GM20431 (cell line): ENCODE measurements around the gene LRCH2.
"Not testable (repeated sequence)": the region's sequence is repeated elsewhere in the genome, so short reads cannot be mapped to it uniquely, and the experiment has no call there.

Experiments
- in situ Hi-C: fragments of 300-500 bp; cut with MseI, MboI; formaldehyde crosslinking; loops from one replicate; pipeline ENCODE4 v1.15.0; 2020; ENCODE audit warnings: low sequenced_read_pairs; ENCODE audit not compliant: unreplicated experiment

The LRCH2 gene

DNA sequence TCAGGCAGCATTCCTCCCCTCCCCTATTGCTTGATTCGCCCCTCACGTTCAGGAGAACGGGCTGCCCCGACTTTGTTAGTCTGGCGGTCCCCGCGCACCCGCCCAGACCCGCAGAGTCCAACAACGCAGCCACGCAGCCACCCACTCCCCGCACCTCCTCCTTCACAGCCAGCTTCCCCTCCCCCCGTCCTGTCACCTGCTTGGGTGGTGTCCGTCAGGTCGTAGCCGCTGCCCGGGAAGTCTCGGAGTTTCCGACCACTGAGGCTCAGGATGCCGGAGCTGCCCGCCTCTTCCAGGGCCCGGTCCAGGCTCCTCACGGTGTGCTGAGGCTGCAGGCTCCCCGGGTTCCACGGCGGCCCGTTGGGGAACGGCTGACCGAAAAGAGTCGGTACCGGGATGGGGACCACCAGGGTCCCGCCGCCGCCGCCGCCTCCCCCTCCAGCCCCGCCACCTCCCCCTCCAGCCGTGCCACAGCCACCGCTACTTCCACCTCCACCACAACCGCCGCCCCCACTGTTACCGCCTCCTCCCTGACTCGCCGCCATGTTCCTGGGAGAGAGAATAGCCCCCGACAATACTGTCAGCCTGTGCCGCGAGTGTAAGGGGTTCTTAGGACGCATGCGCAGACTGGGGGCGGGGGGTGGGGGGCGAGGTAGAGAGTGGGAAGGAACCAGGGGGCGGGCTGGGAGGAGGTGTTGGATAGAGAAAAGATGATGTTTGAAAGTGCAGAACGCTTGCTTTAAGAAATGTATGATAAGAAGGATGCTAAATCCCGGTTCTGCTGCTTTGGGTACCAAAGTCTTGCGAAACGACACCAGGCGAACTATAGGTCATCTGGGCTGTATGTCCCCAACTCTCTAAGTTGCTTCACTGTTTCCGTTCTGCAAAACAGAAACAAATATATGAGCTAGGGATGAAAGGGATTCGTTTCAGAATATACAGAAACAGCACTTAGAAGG, at the start of gene LRCH2:
Gene LRCH2 (minus strand): TSS at position 600 of the 959 bp plus-strand sequence. CDS start 55 bp downstream, at position 545.
- in situ Hi-C loops, result no loop called here

GRCh38 chrX:115269051-115269683, 35.3 kb upstream of the LRCH2 start:
- in situ Hi-C loops, result no loop called here

- in situ Hi-C loops, result no loop called here
Measured at GRCh38 chrX:115268421-115268820, 34.5 kb upstream of the LRCH2 start.

DNA sequence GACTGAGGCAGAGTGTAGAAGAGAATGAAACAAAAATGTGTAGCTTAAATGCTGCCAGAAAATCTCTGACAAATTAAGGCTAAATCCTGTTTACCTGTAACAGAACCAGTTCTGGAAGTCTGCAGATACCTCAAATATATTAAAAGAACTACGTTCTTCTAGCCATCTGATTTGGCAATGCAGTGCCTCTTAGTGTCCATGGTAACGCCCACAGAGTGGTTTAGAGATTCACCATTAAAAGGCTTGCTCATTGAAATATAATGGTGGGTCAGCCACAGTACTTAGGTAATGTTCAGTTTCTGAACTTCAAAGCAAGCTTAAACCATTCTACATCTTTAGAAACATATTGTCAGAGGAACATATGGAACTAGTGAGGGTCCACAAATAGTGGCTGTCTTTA, 32.4 kb upstream of the LRCH2 start:
- in situ Hi-C loops, result no loop called here

DNA sequence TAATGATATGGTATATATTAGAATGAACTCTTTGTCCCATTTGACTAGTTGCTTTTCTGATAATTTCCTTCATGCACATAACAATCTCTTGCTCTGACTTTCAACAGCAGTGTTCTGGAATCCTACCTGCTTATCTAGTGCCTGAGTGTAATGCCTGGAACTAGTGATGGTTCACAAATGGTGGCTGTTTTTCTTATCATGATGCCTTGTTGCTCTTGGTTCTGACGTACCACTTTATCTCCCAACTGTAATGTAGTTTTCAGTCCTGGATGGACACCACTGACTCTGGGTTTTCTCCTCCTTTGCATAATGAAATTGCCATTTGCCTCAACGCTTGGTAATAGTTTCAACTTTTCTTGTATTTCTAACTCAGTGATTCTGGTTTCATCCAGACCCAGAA, 30.1 kb upstream of the LRCH2 start:
- in situ Hi-C loops, result no loop called here

DNA sequence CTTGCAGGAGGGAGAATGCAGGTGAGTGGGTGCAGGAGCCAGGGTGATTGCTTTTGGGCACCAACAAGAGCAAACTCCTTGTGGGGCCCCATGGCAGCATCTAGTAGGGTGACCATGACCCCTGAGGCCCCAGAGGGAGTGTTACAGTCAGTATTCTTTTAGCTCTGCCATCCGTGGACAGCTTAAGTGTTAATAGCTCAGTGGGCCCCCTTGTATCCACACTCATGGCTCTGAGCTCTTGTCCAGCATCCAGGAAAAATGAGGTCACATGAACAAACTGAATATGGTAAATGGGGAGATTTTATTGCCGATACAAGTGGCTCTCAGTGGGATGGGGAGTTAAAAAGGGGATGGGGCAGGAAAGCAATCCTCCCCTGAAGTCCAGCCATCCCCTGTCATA, 27.3 kb upstream of the LRCH2 start:
- in situ Hi-C loops, result no loop called here

GRCh38 chrX:115260330-115260729, 26.4 kb upstream of the LRCH2 start:
- in situ Hi-C loops, result no loop called here

DNA sequence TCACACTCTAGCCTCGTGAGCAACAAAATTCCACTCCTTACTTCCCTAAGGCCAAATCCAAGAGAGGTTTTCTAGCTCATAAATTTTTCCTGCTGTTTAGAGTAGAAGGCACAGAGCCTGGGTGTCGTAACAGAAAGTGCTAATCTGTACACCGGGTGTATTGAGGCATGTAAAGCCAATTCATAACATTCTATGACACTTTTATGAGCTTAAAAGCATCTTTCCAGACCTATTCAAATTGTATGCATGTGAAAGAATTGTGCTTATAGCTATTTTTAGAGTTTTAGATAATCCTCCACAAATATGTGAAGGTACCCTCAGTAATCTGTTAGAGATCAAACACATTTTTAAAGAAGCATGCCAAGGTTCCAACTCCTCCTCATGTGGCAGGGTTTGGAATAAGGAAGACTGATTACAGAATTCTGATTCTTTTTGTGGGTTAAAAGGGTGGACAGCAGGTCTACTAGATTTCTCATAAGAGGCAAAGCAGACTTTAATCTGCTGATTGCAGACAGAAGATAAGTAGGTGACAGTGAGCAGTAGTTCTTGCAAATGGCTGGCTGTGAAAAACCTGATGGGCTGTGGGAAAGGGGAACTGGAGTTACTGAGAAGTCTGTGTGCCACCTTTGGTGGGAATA, 25.5 kb upstream of the LRCH2 start:
- in situ Hi-C loops, result no loop called here

GRCh38 chrX:115257711-115258110, 23.8 kb upstream of the LRCH2 start:
- in situ Hi-C loops, result no loop called here

GRCh38 chrX:115255003-115255402, 21.1 kb upstream of the LRCH2 start:
- in situ Hi-C loops, result no loop called here

GRCh38 chrX:115251458-115252233, 17.8 kb upstream of the LRCH2 start:
- in situ Hi-C loops, result no loop called here

DNA sequence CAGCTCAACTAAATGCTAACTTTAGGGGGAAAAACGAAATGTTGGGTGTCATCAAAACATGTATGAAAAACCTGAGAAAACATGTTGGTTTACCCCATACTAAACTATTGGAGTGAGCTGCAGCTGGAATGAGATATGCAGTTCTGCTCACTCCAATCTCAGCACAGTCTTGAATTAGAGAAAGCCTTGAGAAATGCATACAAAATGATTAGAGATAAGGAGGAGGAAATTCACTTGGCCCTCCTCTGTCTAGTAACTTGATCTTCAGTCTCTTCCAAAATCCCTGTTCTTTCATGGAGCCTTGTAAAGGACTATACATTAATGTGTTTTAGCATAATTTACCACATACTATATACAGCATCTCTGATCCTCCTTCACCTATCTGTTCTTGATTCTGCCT, 3.2 kb upstream of the LRCH2 start:
- in situ Hi-C loops, result no loop called here

DNA sequence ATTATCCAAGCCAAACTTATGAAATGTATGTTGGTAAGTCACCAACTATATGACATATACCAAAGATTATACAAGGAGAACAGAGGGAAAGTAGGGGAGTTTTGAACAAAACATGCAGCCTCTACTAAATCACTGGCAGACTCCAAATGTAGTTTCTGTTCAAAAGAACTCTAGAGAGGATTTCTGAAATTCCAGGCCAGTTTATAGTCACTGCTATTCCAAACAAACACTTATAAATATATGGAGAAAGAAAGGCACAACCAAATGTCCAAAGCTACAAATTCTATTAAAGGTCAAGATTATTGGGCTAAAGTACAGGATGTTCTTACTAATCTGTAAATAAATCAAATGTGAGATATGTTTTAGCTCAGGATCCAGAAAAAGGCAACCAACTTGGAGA, 2.7 kb upstream of the LRCH2 start:
- in situ Hi-C loops, result no loop called here

- in situ Hi-C loops, result no loop called here
Measured at GRCh38 chrX:115234461-115234860, 565 bp upstream of the LRCH2 start.

DNA sequence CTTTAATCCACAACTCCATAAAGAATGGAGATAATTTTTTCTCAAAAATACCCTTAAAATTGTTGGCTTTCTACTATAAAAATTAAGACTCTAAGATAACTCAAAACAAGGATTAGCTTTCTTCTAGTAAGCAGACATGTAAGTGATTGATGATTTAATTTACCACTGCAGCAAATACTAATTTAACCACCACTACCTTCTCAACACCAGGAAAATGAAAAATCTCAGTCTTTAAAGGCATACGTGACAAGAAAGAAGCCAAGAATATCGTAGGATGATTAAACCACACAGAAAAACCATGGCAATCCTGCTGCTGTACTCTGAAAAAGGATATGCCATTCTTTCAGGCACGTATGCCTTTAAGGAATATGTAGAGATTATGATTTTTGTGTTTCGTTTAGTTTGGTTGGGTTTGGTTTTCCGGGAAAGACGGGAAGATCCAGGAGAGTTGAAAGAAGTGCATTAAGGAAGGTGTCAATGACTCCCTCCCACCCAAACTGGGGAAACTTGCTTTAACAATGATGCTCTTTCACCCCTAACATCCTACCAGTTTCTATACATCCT, 881 bp downstream of the LRCH2 start:
- in situ Hi-C loops, result no loop called here

DNA sequence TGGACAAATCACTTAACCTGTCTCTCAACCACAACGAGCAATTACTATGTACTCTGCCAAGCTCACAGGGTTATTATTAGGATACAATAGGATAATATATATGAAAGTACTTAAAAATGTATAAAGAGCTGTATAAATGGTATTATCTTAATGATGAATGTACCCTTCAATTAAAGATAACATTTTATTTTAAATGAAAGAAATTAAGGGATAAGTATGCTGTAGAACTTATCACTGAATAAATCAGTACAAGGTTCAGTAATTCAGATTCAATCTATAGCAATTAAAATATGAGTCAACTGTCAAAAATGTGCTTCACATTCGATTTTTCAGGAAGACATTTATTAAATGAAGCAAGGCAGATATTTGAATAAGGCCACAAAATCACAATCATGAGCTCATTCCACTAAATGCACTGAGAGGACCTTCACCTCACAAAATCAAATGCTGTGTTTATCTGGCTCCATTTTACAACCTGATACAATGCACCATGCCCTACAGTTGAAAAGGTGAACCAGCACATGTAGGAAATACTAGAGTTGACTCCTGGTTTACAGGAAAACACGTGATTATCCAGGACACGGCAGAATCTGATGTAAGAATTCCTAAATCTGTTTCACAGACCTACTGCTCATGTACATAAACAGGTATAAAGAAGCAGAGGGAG, 4.4 kb downstream of the LRCH2 start:
- in situ Hi-C loops, result no loop called here

- in situ Hi-C loops, result no loop called here
Measured at GRCh38 chrX:115226929-115227328, 7.0 kb downstream of the LRCH2 start.

DNA sequence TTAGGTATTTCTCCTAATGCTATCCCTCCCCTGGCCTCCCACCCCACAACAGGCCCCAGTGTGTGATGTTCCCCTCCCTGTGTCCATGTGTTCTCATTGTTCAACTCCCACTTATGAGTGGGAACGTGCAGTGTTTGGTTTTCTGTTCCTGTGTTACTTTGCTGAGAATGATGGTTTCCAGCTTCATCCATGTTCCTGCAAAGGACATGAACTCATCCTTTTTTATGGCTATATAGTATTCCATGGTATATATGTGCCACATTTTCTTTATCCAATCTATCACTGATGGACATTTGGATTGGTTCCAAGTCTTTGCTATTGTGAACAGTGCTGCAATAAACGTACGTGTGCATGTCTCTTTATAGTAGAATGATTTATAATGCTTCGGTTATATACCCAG, 16.6 kb downstream of the LRCH2 start:
- in situ Hi-C loops, result not testable (repeated sequence)

- in situ Hi-C loops, result no loop called here
Measured at GRCh38 chrX:115214605-115215004, 19.3 kb downstream of the LRCH2 start.
